WI38 (cell line): ENCODE data around the gene GPANK1.
"Not testable (repeated sequence)": the region's sequence is repeated elsewhere in the genome, so short reads cannot be mapped to it uniquely, and the experiment has no call there.

Source experiments
- H3K4me3 ChIP-seq: 2 replicates; pipeline ENCODE4 v1.5.1; 2011; ENCODE audit warnings: low read depth, mild to moderate bottlenecking, control low read depth, low read length
- CTCF ChIP-seq: IDR thresholded peaks from 2 replicates; pipeline ENCODE4 v1.5.1; 2012; ENCODE audit warnings: low read depth, mild to moderate bottlenecking, control low read depth, low read length

GPANK1 gene

GRCh38 chr6:31664790-31665500 is at the start of gene GPANK1:
Gene GPANK1, minus strand, starts transcription at chr6:31664997. Its CDS starts 519 bp downstream, at chr6:31664478.
- TF ChIP-seq CTCF = no peak
- peak within 1 kb of the TSS; percentile 69 for H3K4me3 ChIP-seq

GRCh38 chr6:31713991-31714684 is 49.3 kb upstream of the GPANK1 start:
- no peak for TF ChIP-seq CTCF
- H3K4me3 ChIP-seq = no peak overlapping the region

GRCh38 chr6:31713465-31713864 is 48.7 kb upstream of the GPANK1 start:
- no peak for TF ChIP-seq CTCF
- no peak overlapping the region for H3K4me3 ChIP-seq

GRCh38 chr6:31712296-31712695 is 47.5 kb upstream of the GPANK1 start:
- no peak for TF ChIP-seq CTCF

GRCh38 chr6:31711233-31711632 is 46.4 kb upstream of the GPANK1 start:
- no peak overlapping the region for H3K4me3 ChIP-seq
- no peak for TF ChIP-seq CTCF

More at GRCh38 chr6:31712296-31712695, 47.5 kb upstream of the GPANK1 start:
- H3K4me3 ChIP-seq = no peak overlapping the region

- TF ChIP-seq CTCF = no peak
- H3K4me3 ChIP-seq = no peak overlapping the region
These were observed 45.9 kb upstream of the GPANK1 start for GRCh38 chr6:31710523-31711219.

GRCh38 chr6:31709157-31709556 is 44.4 kb upstream of the GPANK1 start:
- H3K4me3 ChIP-seq = not testable (repeated sequence)
